GM12892 (cell line): Measurements from ENCODE around the gene HCLS1. TPM values are rescaled to one million over a fixed set of nuclear protein-coding genes. Genes with fewer than 3 reads are reported as not detected.
"Not testable (repeated sequence)": the region's sequence is repeated elsewhere in the genome, so short reads cannot be mapped to it uniquely, and the experiment has no call there.

Source experiments
- DNase-seq: peaks from one replicate; pipeline ENCODE4 v3.0.0; 2011; ENCODE audit not compliant: insufficient read length
- FAIRE-seq: peaks from 2 replicates; lab custom pipeline; 2011; peaks lifted over from hg19 to GRCh38; lab: Jason Lieb, UNC
- POLR2A ChIP-seq: IDR thresholded peaks from 2 replicates; pipeline ENCODE4 v1.6.1; 2011; ENCODE audit warnings: low read depth, low read length, control low read depth
- POLR2AphosphoS5 ChIP-seq: IDR thresholded peaks from 2 replicates; pipeline ENCODE4 v1.6.1; 2011; ENCODE audit warnings: low read depth, low read length, control low read depth
- TAF1 ChIP-seq: IDR thresholded peaks from 2 replicates; pipeline ENCODE4 v1.6.1; 2011; ENCODE audit warnings: low read depth, mild to moderate bottlenecking, control low read depth, low read length, borderline replicate concordance
- polyA plus RNA-seq: library from polyadenylated mRNA; unstranded; fragments of >200 nt; gene quantifications from one replicate; pipeline ENCODE4 v1.2.1, GENCODE V29; 2012; ENCODE audit warnings: missing spikeins, inconsistent platforms; ENCODE audit not compliant: missing spikeins

Gene HCLS1, protein sequence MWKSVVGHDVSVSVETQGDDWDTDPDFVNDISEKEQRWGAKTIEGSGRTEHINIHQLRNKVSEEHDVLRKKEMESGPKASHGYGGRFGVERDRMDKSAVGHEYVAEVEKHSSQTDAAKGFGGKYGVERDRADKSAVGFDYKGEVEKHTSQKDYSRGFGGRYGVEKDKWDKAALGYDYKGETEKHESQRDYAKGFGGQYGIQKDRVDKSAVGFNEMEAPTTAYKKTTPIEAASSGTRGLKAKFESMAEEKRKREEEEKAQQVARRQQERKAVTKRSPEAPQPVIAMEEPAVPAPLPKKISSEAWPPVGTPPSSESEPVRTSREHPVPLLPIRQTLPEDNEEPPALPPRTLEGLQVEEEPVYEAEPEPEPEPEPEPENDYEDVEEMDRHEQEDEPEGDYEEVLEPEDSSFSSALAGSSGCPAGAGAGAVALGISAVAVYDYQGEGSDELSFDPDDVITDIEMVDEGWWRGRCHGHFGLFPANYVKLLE
- polyA plus RNA-seq = 210 TPM

DNA sequence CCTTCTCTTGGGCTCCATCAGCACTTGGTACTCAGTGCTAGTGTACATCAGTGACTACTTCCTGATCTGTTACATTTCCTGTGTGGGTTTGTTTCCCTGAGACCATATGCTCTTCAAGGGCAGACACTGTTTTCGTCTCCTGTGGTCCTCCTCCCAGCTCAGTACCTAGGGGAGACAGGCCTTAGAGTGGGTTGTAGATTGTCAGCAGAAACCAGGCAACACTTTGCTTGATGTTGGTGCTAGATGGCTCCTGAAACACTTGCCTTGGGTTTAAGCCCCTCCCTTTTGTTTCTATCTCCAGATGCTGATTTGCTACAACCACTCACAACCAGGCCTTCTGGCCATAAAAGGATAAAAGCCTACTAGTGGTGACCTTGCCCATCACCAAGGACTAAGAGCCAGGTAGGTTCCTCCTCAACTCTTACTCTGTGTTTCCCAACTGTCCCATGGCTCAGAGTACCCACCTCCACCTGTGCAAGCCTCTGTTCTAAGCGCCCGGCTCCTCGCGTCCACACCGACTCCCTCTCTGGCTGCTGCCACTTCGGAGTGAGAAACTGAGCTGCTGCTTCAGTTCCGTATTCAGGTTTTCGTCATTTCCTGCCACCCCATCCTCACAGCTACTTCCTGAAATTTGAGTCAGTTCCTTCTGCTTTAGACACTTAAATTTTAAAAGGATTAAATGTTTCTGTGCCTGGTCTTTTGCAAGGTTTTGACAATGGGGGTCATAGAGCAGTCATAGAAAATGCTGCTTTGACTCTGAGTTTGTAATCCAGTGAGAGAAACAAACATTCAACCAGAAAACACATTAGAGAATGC, at the start of gene HCLS1:
Gene HCLS1, minus strand, starts transcription at position 548 of the 816 bp plus-strand sequence. CDS start 2,556 bp downstream, outside the sequence.
- FAIRE-seq (peak; percentile 98), DNase-seq (peak; percentile 34)
- TF ChIP-seq POLR2A (peak; percentile 99), TAF1 (peak; percentile 98), POLR2AphosphoS5 (peak; percentile 99)

DNA sequence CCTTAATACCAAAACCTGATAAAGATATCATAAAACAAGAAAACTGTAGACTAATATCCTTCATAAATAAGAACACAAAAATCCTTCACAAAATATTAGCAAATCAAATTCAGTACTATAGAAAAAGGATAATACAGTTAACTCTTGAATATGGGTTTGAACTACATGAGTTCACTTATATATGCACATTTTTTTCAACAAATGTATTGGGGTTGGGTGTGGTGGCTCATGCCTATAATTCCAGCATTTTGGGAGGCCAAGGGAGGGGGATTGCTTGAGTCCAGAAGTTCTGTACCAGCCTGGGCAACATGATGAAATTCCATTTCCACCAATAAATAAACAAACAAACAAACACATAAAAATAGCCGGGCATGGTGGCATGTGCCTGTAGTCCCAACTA, 49.6 kb upstream of the HCLS1 start:
- DNase-seq (no peak), FAIRE-seq (no peak)
- TF ChIP-seq POLR2AphosphoS5 = no peak
- no peak for TF ChIP-seq TAF1
- TF ChIP-seq POLR2A = no peak

DNA sequence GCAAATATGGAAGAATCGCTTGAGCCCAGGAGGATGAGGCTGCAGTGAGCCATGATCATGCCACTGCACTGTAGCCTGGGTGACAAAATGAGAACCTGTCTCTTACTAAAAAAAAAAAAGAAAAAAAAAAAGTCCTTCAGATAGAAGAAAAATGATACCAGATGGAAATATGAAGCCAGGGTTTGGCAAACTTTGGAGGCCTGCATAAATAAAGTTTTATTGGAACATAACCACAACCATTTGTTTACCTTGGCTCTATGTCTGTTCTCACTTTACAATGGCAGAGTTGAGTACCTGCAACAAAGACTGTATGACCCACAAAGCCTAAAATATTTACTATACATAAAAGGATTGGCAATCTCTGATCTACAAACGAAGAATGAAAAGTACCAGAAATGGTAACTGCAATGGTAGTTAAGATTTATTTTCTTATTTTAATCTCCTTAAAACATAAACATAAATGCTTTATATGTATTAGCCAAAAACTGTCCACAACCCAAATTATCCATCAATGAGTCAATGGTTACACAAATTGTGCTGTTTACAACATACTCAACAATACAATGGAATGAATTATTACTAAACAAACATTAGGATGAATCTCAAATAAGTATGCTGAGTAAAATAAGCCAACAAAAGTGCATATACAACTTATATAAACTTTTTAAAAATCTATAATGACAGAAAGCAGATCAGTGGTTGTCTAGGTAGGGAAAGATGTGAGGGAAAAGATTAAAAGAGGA, 47.0 kb upstream of the HCLS1 start:
- no peak for FAIRE-seq
- TF ChIP-seq POLR2A (no peak), TAF1 (no peak), POLR2AphosphoS5 (no peak)
- DNase-seq = no peak

DNA sequence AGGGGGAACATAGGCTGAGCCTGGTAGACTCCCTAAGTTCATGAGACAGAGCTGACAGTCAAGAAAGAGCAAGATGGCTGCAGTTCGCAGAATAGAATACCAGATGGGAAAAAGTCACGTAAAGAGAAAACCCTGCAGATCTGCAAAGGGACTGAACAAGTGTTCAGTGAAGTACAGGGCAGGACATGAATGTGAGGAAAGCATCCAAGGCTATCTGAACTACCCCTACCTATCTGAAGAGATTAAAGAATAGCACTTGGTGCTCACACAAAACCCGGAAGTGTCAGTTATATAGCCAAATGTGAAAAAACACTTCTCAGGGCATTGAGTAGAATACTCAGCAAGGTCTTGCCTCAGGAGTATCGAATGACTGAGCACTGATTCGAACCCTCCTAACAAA, 44.8 kb upstream of the HCLS1 start:
- DNase-seq = no peak
- TF ChIP-seq TAF1 = no peak
- no peak for TF ChIP-seq POLR2A
- TF ChIP-seq POLR2AphosphoS5 = no peak
- FAIRE-seq = no peak

DNA sequence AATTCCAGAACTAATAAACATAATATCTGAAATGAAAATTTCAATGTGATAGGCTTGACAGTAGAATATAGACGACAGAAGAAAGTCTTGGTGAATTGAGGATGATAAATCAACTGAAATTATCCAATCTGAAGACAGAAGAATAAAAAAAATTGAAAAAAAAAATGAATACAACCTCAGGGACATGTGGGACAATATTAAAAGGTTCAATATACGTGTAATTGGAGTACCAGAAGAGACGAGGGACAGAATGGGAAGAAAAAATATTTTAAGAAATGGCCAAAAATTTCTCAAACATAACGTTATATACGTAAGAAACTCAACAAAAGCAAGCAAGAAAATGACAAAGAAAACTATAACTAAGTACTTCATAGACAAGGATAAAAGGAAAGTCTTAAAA, 43.3 kb upstream of the HCLS1 start:
- FAIRE-seq = no peak
- TF ChIP-seq POLR2A (no peak), TAF1 (no peak), POLR2AphosphoS5 (no peak)

DNA sequence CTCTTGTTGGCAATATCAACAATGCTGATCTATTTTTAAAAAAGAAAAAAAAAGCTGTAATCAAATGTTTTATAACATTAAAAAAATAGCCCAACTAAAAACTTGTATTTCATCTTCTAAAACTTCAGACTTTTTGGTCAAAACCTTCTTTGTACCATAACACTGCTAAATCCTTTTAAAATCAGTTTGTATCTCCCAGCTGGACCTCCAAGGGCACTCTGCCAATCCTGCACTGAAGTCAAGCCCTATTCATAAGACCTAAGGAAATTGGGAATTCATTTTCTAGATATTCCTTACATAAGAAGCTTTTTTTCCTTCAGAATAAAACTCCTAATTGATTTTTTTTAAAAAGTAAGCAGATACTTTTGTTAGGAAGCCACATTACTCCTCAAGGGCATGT, 38.2 kb upstream of the HCLS1 start:
- TF ChIP-seq POLR2AphosphoS5 (no peak), POLR2A (no peak), TAF1 (no peak)
- no peak for FAIRE-seq
- no peak for DNase-seq

More for the DNA sequence above, 43.3 kb upstream of the HCLS1 start:
- DNase-seq = no peak

DNA sequence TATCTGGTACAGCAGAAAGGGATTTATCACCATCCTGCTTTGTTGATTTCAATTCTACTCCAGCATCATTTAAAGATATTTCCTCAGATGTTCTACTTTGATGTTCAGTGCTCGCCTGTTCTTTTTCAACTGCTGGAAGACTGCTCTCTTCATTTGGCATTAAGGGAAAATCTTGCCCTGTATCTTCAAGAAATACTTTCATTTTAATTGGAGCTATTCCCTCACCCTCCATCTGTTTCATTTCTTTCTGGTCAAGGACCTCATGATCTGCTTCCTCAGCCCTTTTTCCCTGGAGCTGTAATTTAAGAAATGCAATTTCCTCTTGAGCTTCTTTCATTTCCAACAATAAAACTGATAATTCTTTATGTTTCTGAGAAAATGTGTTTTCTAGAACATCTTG, 37.8 kb upstream of the HCLS1 start:
- TF ChIP-seq POLR2AphosphoS5 (no peak), TAF1 (no peak), POLR2A (no peak)
- FAIRE-seq (no peak), DNase-seq (no peak)

DNA sequence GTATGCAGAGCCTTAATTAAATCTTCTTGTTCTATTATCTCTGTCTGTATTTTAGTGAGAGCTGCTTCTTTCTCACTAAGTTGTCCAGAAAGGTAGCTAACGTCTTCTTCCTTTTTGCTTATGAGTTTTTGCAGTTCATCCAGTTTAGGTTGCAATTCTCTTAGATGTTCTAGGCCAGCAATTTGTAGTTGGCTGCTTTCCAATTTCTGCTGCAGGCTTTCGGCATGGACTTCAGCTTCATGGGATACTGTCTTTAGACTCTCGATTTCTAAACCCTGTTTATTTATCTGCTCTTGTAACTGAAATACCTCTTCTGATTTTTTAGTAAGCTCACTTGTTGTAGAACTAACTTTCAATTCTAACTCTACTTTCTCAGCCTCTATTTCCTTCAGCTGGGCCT, 35.5 kb upstream of the HCLS1 start:
- no peak for DNase-seq
- TF ChIP-seq TAF1 (no peak), POLR2AphosphoS5 (no peak)
- FAIRE-seq = no peak

DNA sequence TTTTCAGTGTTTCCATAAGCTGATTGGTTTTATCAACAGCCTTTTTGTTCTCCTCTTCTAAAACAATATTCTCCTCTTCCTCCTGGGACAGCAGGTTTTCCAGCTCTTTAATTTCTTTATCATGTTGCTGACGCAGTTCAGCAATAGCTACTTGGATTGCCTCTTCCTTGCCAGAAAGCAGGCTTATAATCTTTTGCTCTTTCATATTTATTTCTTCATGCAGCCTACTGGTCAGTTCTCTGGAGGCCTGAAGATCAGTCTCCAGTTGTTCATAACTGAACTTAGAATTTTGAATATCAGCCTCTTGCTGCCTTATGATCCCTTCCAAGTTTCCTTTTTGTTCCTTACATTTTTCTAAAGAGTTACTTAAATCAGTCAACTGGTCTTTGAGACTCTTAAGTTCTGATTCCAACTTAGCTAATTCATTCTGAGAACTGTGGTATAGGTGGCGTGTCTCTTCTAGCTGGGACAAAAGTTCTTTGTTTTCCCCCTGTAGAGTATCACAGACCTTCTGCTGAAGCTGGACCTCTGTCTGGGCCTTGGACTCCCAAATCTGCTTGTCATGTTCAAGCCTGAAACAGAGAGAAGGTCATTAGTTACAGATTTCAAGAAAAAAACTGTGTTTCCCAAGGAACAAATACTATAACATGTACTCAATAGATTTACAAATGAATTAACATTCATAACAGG, 31.5 kb upstream of the HCLS1 start:
- no peak for FAIRE-seq
- no peak for DNase-seq
- TF ChIP-seq TAF1 (no peak), POLR2AphosphoS5 (no peak), POLR2A (no peak)

DNA sequence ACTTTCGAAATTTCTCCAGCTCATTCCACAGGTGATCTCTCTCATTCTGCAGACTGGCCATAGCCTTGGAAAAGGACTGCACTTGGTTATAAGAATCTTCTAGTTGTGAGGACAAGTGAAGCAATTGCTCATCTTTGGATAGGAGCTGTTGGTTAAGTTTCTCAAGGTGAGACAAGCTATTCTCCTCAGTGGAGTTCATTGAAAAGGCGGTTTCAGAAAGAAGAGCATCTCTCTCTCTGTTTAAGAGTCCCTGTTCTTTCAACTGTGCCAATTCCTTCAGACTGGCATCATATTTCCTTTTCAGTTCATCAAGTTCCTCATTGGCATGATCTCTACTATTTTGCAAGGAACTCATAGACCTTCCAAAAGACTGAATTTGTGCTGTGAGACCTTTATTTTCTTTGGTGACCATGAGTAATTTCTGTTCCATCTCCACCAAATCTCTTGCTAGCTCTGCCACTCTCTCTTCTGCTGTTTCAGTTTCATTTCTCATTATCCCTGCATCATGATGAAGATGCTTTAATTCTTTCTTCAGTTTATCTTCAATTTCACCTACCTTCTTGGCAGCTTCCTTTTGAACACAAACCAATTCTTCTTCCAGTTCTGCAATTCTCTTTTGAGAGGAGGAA, 30.2 kb upstream of the HCLS1 start:
- DNase-seq (no peak), FAIRE-seq (peak; percentile 88)
- TF ChIP-seq POLR2AphosphoS5 (no peak), POLR2A (no peak), TAF1 (no peak)

DNA sequence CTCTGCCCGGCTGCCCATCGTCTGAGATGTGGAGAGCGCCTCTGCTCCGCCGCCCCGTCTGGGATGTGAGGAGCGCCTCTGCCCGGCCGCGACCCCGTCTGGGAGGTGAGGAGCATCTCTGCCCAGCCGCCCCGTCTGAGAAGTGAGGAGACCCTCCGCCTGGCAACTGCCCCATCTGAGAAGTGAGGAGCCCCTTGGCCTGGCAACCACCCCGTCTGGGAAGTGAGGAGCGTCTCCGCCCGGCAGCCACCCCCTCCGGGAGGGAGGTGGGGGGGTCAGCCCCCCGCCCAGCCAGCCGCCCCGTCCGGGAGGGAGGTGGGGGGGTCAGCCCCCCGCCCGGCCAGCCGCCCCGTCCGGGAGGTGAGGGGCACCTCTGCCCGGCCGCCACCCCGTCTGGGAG, 28.0 kb upstream of the HCLS1 start:
- not testable (repeated sequence) for FAIRE-seq, DNase-seq
